ENCODE data around the gene TCEANC2.
"Not testable (repeated sequence)": the region's sequence is repeated elsewhere in the genome, so short reads cannot be mapped to it uniquely, and the experiment has no call there.

DNA sequence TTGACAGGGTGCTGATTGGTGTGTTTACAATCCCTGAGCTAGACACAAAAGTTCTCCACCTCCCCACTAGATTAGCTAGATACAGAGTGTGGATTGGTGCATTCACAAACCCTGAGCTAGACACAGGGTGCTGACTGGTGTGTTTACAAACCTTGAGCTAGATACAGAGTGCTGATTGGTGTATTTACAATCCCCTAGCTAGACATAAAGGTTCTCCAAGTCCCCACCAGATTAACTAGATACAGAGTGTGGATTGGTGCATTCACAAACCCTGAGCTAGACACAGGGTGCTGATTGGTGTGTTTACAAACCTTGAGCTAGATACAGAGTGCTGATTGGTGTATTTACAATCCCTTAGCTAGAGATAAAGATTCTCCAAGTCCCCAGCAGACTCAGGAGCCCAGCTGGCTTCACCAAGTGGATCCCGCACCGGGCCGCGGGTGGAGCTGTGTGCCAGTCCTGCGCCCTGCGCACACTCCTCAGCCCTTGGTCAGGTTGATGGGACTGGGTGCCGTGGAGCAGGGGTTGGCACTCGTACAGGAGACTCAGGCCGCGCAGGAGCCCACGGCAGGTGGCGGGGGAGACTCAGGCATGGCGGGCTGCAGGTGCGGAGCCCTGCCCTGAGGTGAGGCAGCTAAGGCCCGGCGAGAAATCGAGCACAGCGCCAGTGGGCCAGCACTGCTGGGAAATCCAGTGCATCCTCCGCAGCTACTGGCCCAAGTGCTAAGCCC, 49.5 kb upstream of the TCEANC2 start:
- TF ChIP-seq, protein P1, sequence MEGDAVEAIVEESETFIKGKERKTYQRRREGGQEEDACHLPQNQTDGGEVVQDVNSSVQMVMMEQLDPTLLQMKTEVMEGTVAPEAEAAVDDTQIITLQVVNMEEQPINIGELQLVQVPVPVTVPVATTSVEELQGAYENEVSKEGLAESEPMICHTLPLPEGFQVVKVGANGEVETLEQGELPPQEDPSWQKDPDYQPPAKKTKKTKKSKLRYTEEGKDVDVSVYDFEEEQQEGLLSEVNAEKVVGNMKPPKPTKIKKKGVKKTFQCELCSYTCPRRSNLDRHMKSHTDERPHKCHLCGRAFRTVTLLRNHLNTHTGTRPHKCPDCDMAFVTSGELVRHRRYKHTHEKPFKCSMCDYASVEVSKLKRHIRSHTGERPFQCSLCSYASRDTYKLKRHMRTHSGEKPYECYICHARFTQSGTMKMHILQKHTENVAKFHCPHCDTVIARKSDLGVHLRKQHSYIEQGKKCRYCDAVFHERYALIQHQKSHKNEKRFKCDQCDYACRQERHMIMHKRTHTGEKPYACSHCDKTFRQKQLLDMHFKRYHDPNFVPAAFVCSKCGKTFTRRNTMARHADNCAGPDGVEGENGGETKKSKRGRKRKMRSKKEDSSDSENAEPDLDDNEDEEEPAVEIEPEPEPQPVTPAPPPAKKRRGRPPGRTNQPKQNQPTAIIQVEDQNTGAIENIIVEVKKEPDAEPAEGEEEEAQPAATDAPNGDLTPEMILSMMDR (IDR thresholded peaks at IDR 0.05; ENCODE audit: low read depth, low read length, missing input control): not testable (repeated sequence)
- TF ChIP-seq, protein P2, sequence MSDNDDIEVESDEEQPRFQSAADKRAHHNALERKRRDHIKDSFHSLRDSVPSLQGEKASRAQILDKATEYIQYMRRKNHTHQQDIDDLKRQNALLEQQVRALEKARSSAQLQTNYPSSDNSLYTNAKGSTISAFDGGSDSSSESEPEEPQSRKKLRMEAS (IDR thresholded peaks at IDR 0.05): not testable (repeated sequence)
- not testable (repeated sequence) for TF ChIP-seq SP1 (IDR thresholded peaks at IDR 0.05)
